Esophagus mucosa (tissue), 1 donor: ENCODE data around the gene RHBG. TPM values are rescaled to one million over a fixed set of nuclear protein-coding genes. Genes with fewer than 3 reads are reported as not detected.

Experiments
- ATAC-seq: fragments of 200-7000 bp; cut with Tn5 transposase; one replicate; pipeline ENCODE4 v1.9.1; 2020
- total RNA-seq: library from RNA; stranded (reverse); gene quantifications from one replicate; pipeline ENCODE4 v1.2.4, GENCODE V29; 2023
- donor health status: DM: yes; HTN: yes; CAD: no.

Gene RHBG
- total RNA-seq, 1 donor from 2014 or later: 1.7 TPM

GRCh38 chr1:156386949-156387869 lies 18.2 kb downstream of the RHBG start:
- ATAC-seq: no peak

DNA sequence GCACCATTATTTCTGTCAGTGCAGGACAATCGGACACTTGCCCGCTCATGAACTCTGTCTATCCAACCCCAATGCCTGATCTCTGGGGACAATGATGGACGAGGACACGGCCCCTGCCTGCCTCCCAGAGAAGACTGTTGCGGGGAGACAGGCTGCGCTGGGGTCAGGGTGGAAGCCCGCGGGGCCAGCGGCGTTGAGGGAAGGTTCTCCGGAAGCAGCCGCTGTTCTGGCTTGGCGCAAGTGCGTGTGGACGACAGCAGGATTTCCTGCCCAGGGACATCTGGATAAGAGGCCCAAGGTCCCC lies 18.8 kb downstream of the RHBG start:
- no peak for ATAC-seq

GRCh38 chr1:156388174-156389137 lies 19.4 kb downstream of the RHBG start:
- no peak for ATAC-seq

DNA sequence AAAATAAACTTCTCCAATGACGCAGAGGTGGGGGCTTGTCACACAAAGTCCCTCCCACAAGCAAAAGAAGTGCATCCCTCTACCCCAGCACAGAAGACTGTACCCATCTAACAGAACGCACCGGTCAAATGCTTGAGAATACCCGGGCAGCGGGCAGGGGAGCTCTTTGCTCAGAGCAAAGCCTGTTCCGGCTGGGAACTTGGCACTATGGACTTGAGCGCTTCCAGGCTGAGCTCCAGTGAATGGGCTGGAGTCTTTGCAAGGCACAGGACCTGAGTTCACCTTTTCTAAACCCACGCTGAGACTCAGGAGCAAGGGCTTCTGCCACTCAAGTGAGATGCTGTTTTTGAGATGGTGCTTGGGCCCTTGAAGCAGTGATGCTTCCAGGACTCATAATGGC lies 20.3 kb downstream of the RHBG start:
- no peak for ATAC-seq

DNA sequence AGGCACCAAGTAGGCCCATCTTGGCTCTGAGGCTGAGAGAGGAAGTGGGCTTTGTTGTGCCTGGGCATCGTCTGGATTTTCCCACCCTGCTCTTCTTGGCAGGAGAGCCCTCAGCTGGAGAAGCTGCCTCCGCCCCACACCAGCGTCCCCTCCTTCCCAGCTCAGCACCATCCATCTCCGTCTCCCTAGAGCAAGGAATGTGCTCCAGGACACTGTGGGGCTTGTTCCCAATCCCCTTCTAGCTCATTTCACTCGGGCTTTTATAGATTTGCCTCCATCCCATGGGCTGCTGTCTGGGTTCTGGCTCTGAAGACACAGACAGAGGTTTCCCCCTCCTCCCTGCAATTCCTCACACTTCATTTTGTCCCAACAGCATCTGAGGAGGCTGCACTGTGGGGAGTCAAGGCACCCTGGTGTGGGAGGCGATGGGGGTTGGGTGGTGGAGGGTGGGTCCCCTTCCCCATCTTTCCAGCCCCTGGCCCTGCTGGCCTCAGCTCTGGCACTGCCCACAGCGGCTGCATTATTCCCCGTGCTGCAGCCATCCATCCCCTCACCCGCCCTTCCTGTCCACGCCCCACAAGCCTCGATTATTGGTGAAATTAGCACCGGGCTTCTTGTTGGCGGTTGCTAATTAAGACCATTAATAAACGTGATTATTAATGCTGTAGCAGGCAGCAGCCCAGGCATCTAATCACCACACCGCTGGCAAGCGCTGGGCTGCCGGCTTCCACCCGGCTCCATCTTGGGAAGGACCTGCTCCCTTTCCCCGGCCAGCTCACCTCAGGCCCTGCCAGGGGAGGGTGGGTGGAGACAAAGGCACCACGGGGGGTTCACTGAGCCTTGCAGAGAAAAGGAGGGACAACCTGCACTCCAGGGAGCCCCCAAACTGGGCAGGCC lies 21.7 kb downstream of the RHBG start:
- no peak for ATAC-seq

- no peak for ATAC-seq
Observed at GRCh38 chr1:156391366-156391677, 22.3 kb downstream of the RHBG start.

- ATAC-seq: no peak
Observed at GRCh38 chr1:156391701-156392100, 22.7 kb downstream of the RHBG start.

DNA sequence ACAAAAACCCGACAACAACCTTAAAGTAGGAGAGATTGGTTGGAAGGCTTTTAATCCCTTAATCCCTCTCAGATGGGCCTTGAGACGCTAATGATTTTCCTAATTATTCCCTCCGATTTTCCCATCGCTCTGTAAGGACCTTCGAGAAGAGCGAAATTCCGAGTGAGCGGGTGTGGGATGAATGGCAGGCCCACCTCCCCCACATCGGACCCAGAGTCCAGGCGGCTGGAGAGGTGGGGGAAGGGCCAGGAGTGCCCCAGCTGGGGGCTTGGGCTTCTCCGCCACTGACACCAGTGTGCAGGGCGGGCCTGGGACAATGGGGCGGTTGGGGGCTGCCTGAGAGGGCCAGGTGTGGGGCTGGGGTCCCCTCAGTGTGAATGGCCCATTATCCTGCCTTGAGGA lies 23.4 kb downstream of the RHBG start:
- no peak for ATAC-seq

DNA sequence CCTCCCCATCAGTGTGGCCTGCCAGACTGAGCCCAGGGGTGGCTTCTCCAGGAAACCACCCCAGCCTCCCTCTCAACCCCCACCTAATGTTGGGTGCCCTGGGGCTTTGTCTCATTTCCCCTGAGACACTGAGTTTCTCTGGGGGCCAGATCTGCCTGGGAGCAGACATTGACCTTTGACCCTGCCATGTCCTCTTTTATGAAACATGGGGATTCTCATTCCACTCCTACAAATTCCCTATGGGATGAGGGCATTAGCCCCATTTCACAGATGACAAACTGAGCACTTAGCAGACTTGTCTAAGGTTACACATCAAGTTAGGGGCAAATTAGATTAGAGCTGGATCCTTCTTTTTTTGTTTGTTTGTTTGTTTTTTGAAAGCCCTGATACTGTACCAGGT lies 24.1 kb downstream of the RHBG start:
- ATAC-seq: no peak

DNA sequence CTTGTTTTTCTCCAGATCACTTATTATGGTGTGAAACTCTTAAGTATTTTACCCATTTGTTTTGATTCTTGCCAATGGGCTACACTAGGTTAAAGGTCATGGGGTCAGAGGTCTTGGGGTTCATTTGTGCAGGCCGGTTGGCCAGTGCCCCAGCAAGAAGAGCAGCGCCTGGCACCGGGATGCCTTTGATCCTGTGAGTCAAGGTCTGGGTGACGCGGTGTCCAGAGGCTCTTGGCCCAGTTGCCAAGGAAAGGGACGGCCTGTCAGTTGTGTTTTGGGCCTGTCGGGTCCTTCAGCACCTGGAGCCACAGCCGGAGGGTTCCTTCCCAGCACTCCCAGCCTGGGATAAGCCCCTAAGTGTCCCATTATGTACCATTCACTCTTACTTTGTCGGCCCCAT lies 25.1 kb downstream of the RHBG start:
- no peak for ATAC-seq

DNA sequence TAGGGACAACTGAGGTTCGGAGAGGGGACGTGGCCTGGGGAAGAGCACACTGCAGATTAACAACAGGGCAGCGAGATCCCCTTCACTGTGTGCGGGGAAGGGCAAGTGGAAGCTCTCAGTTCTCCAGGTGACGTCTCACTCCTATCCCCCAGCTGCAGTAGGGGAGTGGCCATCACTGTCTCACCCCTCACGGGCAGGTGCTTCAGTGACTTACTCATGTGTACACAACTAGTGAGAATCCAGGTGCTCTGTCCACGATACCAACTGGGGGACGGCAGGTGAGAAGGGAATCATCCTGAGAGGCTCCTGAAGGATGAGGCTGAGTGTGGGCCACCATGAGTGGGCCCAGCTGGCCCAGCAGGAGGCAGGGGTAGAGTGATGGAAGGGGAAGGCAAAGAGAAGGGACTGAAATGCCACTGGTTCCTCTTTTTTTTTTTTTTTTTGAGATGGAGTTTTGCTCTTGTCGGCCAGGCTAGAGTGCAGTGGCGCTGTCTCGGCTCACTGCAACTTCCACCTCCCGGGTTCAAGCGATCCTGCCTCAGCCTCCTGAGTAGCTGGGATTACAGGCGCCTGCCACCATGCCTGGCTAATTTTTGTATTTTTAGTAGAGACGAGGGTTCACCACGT lies 25.9 kb downstream of the RHBG start:
- no peak for ATAC-seq

DNA sequence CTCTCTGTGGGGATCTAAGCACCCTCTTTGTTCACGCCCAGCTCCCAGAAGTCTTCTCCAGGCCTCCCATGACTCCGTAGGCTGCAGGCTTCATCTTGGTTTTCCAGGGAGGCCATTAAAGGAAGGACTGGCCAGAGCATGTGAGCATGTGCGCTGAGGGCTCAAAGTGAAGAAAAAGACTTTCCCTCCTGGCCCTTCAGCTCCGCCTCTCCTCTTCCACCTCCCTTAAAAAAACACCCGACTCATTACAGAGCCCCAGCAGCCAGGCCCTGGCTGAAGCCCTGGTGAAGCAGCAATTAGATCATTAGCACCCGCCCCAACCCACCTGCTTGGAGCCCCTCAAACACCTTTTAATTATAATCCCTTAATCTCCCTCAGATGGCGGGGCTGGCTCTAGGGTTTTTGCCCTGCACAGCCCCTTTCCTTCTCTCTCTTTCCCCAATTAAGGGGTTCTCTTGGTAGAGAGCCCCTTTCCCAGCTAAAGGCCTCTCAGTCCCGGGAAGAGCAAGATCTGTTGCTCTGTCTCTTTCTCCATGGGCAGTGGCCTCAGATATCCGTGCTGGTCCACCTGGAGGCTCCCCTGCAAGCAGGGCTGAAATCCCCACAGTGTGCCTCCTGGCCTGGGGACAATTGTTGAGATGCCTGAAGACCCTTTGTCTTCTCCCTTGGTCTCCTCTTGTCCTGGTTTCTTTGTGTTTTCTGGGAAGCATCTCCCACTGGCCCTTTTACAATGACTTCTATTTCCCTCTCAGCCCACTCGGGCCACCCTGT lies 30.5 kb downstream of the RHBG start:
- ATAC-seq: no peak

GRCh38 chr1:156400191-156400935 lies 31.4 kb downstream of the RHBG start:
- no peak for ATAC-seq

DNA sequence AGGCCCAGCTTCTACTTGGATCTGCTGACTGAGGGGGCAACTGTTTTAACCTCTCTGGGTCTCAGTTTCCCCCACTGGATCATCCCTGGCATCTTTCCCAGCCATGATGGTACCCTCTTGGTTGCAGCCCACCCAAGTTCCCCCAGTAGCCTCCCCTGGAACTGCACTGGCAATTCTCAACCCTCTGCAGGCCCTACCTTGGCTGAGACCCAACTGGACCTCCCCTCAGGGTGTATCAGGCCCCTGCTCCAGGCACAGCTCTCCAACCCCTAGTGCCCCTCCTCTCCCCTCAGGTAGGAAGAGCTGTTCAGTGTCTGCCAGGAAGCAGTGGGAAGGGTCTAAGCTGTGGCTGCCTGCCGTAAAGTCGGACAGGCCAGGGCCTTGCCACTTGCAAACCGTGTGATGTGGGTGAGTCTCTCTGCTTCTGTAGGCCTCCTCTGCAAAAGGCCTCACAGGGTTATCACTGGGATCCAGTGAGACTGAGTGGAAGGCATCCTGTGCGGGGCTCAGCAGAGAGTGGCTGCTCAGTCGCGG lies 32.1 kb downstream of the RHBG start:
- ATAC-seq: no peak

GRCh38 chr1:156401681-156402081 lies 32.7 kb downstream of the RHBG start:
- no peak for ATAC-seq

- ATAC-seq: no peak
Observed at GRCh38 chr1:156402331-156403020, 33.5 kb downstream of the RHBG start.

DNA sequence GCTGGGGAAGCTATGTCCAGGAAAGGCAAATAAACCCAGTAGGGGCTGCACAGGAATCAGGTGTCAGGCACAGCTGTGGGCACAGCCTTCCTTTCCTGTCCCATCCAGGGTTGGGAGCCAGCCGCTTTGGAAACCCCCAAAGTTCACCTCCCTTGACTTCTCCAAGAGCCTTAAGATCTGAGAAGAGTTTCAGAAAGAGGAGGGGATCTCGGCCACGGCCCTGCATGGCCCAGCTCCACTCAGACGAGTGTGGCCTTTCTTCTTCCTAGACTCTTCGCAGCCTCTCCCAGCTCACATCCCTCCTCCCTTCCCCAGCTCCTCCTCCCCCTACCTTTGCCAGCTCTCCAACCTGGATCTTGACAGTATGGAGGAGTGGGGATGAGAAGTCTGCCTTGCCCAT lies 36.7 kb downstream of the RHBG start:
- no peak for ATAC-seq

GRCh38 chr1:156406251-156406650 lies 37.2 kb downstream of the RHBG start:
- ATAC-seq: no peak

DNA sequence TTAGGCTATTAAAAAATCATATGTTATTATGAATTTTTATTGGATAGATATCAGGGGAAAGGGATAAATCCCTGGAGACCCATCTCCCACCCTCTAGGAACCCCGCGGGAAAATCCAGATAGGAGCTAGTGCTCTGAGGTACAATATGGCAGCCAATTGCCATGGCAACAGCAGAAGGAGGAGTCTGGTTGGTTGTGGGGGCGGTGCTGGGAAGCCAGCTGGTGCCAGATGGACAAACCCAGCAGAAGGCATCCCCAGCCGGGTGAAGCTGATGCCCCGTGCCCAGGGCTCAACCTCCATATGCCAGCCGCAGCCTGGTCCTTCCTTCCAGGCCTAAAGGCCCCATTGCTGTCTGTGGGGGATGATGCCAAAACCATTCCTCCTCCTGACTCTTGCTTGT lies 38.3 kb downstream of the RHBG start:
- ATAC-seq: no peak

- no peak for ATAC-seq
Observed at GRCh38 chr1:156407760-156408159, 38.7 kb downstream of the RHBG start.
